ENCODE data around the gene LRRC59. TPM values are rescaled to one million over a fixed set of nuclear protein-coding genes. Genes with fewer than 3 reads are reported as not detected.

The LRRC59 gene
- total RNA-seq, 1 experiment from 2014 or later = 106 TPM

- H3K14ac ChIP-seq (ENCODE audit: insufficient read depth, low read length) = no peak overlapping the region
- no peak overlapping the region for H3K9ac ChIP-seq (ENCODE audit: extremely low read depth, insufficient read length, low read length)
- no peak overlapping the region for H2BK120ac ChIP-seq (ENCODE audit: low read depth, low read length, poor library complexity, severe bottlenecking)
- H3K4me2 ChIP-seq (ENCODE audit: insufficient read depth, insufficient read length, low read length) = no peak overlapping the region
- H4K20me1 ChIP-seq (ENCODE audit: control insufficient read depth, insufficient read depth, insufficient read length) = no peaks in the 10 kb centered on the region
- H4K5ac ChIP-seq (ENCODE audit: insufficient read length, low read depth, low read length) = no peak overlapping the region
- peaks cover 5 to 6% of the 10 kb centered on the region in 2 experiments for H3K4me1 Mint-ChIP-seq
- H4K8ac ChIP-seq (replicated peaks; ENCODE audit: insufficient read length, low read depth, low read length) = no peak overlapping the region
- no peak overlapping the region for H3K23ac ChIP-seq (ENCODE audit: insufficient read length, low read depth, low read length)
- DNase-seq = no peak
- no peak overlapping the region for H4K91ac ChIP-seq (ENCODE audit: insufficient read length, low read depth, low read length)
- H3K27me3 Mint-ChIP-seq (ENCODE audit: low read depth) = no peaks in the 10 kb centered on the region; the same call in 1 of the 2 replicates
- no peak overlapping the region for H2BK20ac ChIP-seq (ENCODE audit: low read depth, low read length, poor library complexity, severe bottlenecking)
- H2BK12ac ChIP-seq (ENCODE audit: insufficient read length, low read depth, low read length) = no peak overlapping the region
- H3K27ac Mint-ChIP-seq = no peak overlapping the region
- no peak overlapping the region for H3T11ph ChIP-seq (ENCODE audit: low read length)
- H2AK5ac ChIP-seq (ENCODE audit: insufficient read length, low read length) = no peak overlapping the region
- no peak overlapping the region for H3K18ac ChIP-seq (ENCODE audit: insufficient read length, low read depth, low read length)
- no peak overlapping the region for H3K56ac ChIP-seq (ENCODE audit: insufficient read length, low read depth, low read length)
- no peaks in the 10 kb centered on the region for H3K4me1 ChIP-seq (ENCODE audit: insufficient read depth, low read length)
- no peaks in the 10 kb centered on the region for H3K79me1 ChIP-seq (ENCODE audit: insufficient read depth, low read depth, low read length, poor library complexity, severe bottlenecking)
- H3K4ac ChIP-seq (ENCODE audit: low read depth, low read length) = no peak overlapping the region
- no peak for TF ChIP-seq CTCF (conservative IDR thresholded peaks at IDR 0.05)
- no peaks in the 10 kb centered on the region for H3K9me3 ChIP-seq (ENCODE audit: control insufficient read depth, low read depth, low read length)
- H3K4me3 Mint-ChIP-seq = no peak overlapping the region
- no peaks in the 10 kb centered on the region for H3K9me3 Mint-ChIP-seq
- WGBS (ENCODE audit: extremely low coverage, insufficient read length, low lambda C conversion rate) = no CpG with 5 or more reads among the region's 1 CpG
- no peak overlapping the region for H2BK5ac ChIP-seq (ENCODE audit: insufficient read length, low read length)
- no peaks in the 10 kb centered on the region for H3K27me3 ChIP-seq (ENCODE audit: insufficient read depth, low read length)
- no peak overlapping the region for H2AFZ ChIP-seq (ENCODE audit: low read length)
- no peak overlapping the region for H2BK15ac ChIP-seq (ENCODE audit: low read depth, low read length)
- H3K79me2 ChIP-seq (ENCODE audit: insufficient read depth, low read length) = no peaks in the 10 kb centered on the region
- no peaks in the 10 kb centered on the region for H3K36me3 Mint-ChIP-seq (ENCODE audit: insufficient read depth in 1 of 3, low read depth in 3 of 3)
- no peaks in the 10 kb centered on the region for H3K23me2 ChIP-seq (ENCODE audit: insufficient read length, low read depth, low read length, poor library complexity, severe bottlenecking)
- H3K27ac ChIP-seq (ENCODE audit: insufficient read length, low read depth, low read length) = no peak overlapping the region
Measured at GRCh38 chr17:50445730-50446325, 48.5 kb upstream of the LRRC59 start.
